ENCODE data around the gene CKS1B. TPM values are rescaled to one million over a fixed set of nuclear protein-coding genes. Genes with fewer than 3 reads are reported as not detected.
A peak's percentile ranks its signal among the peaks of the same experiment; 100 is the strongest.

CKS1B gene
- total and polyA plus RNA-seq, 9 of the 15 experiments (the other 6 are each of a cell fraction or from before 2014, with no cell fraction given) = 215 to 1,103 (median 460) TPM

GRCh38 chr1:154975409-154976059, 1.1 kb downstream of the CKS1B start (continued):
- TF ChIP-seq ZFP91 (CRISPR knock-in tag; IDR thresholded peaks at IDR 0.05) (no peak), ZNF785 (CRISPR knock-in tag; IDR thresholded peaks at IDR 0.05) (no peak), TCFL5 (CRISPR knock-in tag; conservative IDR thresholded peaks at IDR 0.05) (no peak), ERF (CRISPR knock-in tag; IDR thresholded peaks at IDR 0.05) (0 out of 2 replicates have a peak, but pooled peaks have one; percentile 17), BDP1 (IDR thresholded peaks at IDR 0.05; ENCODE audit: insufficient read depth, insufficient read length) (no peak), JUNB (CRISPR knock-in tag; conservative IDR thresholded peaks at IDR 0.05) (no peak), ZNF780A (CRISPR knock-in tag; IDR thresholded peaks at IDR 0.05) (no peak), PATZ1 (CRISPR knock-in tag; IDR thresholded peaks at IDR 0.05; ENCODE audit: borderline replicate concordance) (no peak), ZNF699 (CRISPR knock-in tag; IDR thresholded peaks at IDR 0.05; ENCODE audit: insufficient replicate concordance) (no peak), HEY1 (CRISPR knock-in tag; IDR thresholded peaks at IDR 0.05; ENCODE audit: borderline replicate concordance) (no peak), NR1H2 (CRISPR knock-in tag; IDR thresholded peaks at IDR 0.05) (no peak), CBX3 (IDR thresholded peaks at IDR 0.05; ENCODE audit: borderline replicate concordance in 1 of 2, low read length in 2 of 2) (no peak), ZC3H11A (IDR thresholded peaks at IDR 0.05; ENCODE audit: low read depth, low read length) (no peak)
- TF ChIP-seq, protein P1, sequence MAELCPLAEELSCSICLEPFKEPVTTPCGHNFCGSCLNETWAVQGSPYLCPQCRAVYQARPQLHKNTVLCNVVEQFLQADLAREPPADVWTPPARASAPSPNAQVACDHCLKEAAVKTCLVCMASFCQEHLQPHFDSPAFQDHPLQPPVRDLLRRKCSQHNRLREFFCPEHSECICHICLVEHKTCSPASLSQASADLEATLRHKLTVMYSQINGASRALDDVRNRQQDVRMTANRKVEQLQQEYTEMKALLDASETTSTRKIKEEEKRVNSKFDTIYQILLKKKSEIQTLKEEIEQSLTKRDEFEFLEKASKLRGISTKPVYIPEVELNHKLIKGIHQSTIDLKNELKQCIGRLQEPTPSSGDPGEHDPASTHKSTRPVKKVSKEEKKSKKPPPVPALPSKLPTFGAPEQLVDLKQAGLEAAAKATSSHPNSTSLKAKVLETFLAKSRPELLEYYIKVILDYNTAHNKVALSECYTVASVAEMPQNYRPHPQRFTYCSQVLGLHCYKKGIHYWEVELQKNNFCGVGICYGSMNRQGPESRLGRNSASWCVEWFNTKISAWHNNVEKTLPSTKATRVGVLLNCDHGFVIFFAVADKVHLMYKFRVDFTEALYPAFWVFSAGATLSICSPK (IDR thresholded peaks at IDR 0.05; ENCODE audit: borderline replicate concordance) = no peak
- TF ChIP-seq, protein P2, sequence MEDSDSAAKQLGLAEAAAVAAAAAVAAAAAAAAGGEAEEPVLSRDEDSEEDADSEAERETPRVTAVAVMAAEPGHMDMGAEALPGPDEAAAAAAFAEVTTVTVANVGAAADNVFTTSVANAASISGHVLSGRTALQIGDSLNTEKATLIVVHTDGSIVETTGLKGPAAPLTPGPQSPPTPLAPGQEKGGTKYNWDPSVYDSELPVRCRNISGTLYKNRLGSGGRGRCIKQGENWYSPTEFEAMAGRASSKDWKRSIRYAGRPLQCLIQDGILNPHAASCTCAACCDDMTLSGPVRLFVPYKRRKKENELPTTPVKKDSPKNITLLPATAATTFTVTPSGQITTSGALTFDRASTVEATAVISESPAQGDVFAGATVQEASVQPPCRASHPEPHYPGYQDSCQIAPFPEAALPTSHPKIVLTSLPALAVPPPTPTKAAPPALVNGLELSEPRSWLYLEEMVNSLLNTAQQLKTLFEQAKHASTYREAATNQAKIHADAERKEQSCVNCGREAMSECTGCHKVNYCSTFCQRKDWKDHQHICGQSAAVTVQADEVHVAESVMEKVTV (CRISPR knock-in tag; IDR thresholded peaks at IDR 0.05) = no peak
- TF ChIP-seq, protein P3, sequence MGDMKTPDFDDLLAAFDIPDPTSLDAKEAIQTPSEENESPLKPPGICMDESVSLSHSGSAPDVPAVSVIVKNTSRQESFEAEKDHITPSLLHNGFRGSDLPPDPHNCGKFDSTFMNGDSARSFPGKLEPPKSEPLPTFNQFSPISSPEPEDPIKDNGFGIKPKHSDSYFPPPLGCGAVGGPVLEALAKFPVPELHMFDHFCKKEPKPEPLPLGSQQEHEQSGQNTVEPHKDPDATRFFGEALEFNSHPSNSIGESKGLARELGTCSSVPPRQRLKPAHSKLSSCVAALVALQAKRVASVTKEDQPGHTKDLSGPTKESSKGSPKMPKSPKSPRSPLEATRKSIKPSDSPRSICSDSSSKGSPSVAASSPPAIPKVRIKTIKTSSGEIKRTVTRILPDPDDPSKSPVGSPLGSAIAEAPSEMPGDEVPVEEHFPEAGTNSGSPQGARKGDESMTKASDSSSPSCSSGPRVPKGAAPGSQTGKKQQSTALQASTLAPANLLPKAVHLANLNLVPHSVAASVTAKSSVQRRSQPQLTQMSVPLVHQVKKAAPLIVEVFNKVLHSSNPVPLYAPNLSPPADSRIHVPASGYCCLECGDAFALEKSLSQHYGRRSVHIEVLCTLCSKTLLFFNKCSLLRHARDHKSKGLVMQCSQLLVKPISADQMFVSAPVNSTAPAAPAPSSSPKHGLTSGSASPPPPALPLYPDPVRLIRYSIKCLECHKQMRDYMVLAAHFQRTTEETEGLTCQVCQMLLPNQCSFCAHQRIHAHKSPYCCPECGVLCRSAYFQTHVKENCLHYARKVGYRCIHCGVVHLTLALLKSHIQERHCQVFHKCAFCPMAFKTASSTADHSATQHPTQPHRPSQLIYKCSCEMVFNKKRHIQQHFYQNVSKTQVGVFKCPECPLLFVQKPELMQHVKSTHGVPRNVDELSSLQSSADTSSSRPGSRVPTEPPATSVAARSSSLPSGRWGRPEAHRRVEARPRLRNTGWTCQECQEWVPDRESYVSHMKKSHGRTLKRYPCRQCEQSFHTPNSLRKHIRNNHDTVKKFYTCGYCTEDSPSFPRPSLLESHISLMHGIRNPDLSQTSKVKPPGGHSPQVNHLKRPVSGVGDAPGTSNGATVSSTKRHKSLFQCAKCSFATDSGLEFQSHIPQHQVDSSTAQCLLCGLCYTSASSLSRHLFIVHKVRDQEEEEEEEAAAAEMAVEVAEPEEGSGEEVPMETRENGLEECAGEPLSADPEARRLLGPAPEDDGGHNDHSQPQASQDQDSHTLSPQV (IDR thresholded peaks at IDR 0.05) = 0 out of 2 replicates have a peak, but pooled peaks have one; percentile 38
